ELF-1 (cell line): ENCODE results near the gene TSHZ3.

ENCODE experiments used
- DNase-seq: peaks from one replicate; pipeline ENCODE4 v3.0.0-alpha.2; 2016; ENCODE audit warnings: low read depth, low spot score

TSHZ3 gene

DNA sequence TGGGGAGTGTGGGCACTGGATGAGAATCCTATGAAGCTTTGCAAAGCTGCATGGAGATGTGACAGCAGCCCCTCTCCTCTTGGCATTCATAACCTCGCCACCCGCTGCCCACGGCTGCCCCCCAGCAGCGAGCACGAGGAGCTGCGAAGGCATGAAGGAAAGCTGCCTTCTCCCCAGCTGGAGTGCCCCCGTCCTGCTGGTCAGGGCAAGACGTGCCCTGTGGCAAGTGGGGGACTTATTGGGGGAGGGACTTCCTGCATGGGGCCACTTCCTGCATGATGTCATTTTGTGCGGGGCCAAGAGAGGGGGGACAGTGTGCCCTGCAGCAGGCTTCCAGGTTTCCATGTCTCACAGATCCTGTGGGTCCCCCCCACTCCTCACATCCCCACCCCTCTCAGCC is 85.9 kb downstream of the TSHZ3 start:
- DNase-seq, result no peak

DNA sequence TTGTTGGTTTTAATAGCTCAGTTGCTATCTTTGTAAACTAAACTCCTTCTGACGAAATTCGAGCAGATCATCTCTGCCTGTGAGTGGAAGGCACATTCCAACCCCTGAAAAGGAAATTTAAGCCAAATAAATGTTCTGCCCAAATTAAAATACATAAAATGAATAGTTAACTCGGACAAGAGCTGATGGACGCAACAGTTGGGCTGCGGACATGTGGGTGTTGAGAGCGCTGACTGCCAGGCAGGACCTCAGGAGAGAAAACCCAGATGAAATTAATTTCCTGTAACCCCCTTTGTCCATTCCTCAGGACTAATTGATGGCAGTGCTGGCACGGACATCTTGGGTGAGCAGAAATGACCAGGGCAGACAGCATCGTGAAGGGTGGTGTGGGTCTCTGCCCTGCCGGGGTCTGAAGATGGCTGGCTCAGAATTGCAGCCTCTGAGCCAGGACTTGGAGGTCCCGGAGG is 86.5 kb downstream of the TSHZ3 start:
- no peak for DNase-seq

DNA sequence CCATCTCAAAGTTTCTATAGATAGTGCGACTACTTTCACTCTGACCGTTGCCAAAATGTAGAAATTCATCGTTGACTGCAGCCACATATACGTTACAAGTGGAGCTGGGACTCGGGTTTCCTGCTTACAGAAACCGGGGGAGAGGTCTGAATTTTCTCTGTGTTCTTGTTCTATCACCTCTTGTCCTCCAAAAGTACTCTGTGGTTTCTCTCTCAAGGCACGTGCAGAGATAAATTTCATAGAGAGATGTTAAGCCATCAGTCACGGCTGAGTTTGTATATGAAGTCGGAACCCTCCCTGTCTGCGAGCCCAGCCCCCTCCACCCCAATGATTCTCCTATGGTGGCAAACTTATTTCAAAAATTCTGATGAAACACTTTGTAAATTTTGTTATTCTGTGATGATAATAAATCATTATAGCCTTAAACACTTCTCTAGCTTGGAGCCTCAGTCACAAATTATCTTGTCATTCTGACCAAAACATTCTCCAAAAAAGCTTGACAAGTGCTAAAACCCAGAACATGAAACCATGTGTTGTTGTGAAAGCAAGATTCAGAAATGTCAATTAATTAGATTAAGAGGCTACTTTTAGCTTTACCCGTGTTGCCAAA is 87.5 kb downstream of the TSHZ3 start:
- DNase-seq, result no peak

DNA sequence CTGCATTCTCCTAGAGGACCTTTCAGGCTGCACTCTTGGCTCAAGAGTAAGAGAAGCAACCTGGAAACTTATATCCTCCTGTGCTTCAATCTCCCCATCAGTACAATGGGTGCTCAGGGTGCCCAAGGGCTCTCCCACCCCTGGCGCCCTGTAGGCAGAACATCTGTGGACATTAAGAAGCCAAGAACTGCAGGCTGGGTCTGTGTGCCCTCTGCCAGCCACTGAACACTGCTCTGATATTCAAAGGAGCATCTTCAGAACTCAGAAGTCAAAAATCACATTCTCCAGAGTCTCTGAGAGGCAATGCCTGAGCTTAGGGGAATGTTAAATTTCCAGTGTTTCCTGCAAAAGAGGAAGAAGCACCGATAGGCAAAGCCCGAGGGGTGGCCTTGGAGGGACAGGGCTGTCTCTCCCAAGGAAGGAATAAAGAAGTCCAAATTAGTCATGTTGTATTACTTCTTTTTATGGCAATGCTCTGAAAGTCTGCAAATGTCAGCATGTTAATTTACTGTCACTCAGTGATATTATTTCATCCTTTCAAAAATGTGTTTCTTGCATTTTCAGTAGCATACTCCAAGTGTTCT is 88.1 kb downstream of the TSHZ3 start:
- no peak for DNase-seq

DNA sequence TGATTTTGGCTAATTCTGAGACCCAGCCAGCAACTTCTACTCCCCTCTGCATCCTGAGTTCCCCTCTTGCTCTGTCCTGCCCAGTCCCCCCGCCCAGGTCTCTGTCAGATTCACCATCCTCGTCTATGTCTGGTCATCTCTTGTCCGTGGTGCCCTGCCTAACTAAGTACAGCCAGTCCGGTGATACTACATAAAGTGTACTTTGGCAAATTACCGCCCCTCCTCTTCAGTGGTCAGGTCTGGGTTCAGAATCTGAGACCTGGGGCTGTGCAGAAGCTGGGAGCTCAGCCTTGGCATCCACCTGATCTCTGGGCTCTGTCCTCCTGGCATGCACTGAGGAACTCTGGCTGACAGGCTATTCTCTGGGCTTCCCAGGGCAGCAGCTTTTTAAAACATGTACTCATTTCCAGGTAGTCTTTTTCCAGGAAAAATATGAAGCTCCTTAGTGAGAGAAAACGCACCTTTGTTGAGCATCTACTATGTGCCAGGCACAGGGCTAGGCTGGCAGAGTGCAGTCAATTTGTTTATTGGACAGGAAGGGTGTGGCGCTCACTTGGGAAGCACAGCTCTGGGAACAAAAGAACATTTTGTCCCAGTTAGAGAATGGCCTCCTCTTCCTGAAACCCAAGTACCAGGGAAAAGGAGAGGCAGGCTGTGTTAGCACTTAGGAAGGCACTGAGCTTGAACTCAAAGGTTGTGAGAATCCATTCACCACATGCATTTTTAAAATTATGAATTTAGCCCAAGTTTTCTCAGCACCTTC is 88.9 kb downstream of the TSHZ3 start:
- no peak for DNase-seq

DNA sequence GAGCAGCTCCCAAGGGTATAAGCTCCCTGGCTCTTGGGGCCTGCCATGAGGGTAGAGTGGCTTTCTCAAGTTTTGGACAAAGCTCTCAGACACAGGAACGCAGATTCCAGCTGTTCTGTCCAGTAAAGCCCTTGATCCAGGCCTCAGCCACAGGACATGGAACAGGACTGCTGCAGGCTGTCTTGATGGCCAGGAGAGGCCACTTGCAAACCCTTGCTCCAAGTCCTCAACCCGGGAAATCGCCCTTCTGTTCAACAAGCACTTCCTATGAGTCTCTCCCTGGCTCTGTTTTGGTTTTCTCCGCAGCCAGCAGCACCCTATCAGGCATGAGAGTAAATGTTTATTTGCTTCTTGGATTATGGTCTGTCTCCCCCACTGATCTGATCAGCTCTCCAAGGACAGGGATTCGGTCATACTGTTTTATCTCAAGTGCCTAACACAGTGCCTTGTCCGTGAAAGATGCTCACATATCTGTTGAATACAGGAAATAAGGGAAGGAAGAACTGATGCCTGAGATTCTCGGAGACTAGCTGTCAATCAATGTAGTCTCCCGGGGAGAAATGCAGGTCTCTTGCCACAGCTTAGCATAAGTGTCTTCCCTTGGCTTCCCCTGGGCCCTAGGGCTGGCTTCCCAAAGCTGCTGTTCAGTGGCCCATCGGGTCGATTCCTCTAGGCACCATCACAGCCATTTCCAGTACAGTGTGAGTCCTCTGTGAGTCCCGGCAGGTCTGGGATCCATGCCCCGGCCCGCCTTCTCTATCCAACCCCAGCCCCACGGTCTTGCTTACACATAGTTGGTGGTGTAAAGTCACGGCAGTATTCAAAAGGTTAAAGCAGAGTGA is 90.8 kb downstream of the TSHZ3 start:
- no peak for DNase-seq

DNA sequence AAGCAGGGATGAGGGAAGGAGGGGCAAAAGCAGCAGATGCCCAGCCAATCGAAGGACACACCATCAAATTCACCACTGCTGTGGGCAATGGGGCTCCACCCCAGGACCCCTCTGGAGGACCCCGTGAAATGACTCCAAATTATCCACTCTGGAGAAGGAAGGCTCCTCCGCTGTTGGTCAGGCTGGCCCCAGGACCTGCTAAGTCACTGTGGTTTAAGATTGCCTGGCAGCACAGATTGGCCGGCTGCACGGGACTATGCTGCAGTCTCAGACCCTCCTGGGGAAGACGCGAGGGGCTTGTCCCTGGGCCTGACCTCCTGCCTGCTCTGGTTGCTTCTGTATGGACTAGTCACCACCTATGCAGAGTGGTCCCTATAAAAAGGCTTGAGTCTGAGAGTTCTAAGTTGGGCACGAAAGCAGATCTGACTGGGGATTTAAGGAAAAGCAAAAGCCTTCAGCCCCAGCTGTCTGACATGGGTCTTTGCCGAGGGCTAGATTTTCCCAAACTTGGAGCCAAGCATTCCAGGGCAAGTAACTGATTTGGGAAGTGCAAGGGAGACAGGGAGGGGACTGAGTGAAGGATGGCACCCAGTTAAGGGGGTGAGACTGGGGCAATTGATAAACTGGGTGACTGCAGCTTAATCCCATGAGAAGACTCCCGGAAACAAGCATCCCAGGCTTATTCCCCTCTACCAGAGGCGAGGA is 91.7 kb downstream of the TSHZ3 start:
- no peak for DNase-seq

DNA sequence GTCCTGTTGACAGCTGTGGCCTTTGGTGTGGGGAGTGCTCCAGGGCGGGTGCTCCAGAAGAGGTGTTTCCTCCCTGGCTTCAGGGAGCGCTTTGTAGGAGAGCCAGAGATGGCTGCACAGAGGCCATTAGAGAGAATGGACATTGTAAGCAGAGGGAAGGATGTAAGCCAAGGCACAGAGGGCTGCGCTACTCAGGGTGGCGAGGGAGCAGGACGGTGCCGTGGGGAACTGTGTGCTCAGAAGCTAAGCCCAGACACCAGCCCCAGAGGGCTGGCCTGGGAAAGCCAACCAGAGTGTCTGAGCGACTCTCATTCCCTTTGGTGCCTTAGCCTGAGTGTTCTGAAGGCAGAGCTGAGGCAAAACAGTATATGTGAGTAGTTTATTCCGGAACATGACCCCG is 92.2 kb downstream of the TSHZ3 start:
- DNase-seq, result no peak

DNA sequence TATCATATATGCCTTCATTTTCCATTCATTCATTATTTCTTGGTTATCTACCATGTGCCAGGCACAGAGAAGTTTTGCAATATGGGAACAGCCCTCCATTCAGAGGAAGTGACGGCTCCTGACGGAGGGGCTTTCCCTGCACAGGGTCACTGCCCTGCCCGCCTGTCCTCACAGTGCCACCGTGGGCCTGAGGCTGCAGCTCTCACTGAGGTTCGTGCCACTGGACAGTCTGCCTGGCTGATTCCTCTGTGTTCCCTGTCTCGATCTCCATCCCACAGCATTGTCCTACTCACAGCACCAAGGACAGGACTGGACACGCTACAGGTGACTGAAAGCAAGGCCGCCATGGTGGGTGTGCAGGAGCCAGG is 92.7 kb downstream of the TSHZ3 start:
- DNase-seq, result no peak

DNA sequence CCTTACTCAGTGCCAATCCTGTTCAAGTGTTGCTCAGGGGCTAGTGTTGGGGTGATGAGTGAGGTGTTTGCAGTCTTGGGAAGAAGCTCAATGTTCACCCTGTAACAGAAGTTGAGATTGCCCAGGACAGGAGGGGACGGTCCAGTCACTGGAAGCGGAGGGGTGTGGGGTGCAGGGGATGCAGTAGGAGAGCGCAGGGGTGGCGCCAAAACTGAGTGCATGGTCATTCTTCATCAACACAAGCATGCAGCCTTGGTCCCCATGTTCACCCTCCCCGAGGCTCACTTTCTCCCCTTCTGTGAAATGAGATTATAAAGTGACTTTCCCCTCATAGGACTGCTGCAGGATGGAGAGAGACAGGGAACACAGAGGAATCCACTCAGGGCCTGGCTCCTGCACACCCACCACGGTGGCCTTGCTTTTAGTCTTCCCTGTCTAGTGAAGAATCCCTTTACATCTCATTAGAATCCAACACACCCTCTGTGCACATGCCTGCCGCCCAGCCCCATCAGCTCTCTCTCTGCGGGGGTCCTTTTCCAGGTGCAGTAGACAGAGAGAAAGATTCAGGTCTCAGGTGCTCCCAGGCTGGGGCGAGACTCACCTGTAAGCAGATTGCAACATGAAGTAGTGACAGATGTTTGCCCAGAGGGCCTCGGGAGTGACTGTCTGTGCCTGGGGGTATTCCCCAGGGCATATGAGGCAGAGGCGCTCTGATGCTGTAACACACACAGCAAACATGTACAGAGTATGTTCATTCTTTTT is 93.2 kb downstream of the TSHZ3 start:
- no peak for DNase-seq

DNA sequence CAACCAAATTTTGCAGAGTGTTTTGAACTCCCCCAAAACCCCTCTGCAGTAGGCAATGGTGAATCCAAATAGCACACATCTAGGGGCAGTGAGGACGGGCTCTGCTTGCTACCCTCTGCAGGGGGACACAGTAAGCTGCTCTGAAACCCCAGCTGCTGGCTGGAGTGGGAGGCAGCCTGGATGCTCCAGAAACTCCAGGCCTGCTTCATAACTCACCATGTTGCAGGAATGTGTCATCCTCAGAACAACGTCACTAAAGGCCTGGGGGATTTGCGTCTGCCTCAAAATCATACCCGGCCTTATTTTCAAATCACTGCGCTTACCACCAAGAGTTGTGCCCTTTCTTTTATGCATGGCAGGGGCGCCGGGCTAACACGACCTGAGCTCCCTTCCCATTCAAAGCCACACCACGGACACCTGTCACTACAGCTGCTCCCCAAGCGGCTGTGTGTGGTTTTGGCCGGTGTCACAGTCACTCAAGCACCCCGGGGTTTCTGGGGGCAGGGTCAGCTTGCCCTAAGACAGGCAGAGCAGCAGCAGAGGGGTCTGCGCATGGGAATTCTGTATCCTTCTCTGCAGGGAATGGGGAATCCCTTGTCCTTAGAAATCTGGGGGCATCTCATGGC is 93.9 kb downstream of the TSHZ3 start:
- no peak for DNase-seq

DNA sequence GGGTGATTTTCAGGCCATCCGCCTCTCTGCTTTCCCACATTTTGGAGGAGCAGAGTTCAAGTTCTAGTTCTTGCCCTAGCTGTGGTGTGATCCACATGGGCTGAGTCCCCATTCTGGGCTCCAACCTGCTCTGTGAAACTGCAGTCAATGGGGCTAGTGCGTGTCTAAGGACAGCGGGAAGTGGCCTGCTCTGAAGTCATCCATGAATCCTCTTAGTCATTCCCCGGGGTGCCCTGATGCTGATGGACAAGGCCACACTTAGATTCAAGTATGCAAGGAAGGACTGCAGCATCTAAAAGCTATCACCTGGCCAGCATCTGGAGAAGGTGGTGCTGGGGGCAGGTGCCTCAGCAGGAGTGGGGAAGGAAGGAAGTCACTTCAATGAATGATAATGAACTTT is 94.6 kb downstream of the TSHZ3 start:
- no peak for DNase-seq

DNA sequence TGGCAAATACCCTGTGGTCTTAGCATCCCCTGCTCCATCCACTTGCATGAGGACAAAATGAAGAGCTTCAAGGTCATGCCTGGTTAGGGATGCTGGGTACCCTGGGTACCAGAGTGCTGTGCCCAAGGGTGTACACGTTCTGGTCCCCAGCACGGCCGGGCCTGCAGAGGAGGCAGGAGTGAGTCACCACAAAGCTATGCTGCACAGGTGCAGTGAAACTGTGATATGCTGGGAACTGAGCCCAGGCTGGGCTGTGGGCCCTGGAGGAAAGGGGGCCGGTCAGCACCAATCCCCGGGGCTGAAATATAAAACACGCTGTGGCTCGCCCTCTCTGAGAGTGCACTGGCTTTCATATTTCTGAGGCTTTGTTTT is 95.1 kb downstream of the TSHZ3 start:
- peak; percentile 7 for DNase-seq

DNA sequence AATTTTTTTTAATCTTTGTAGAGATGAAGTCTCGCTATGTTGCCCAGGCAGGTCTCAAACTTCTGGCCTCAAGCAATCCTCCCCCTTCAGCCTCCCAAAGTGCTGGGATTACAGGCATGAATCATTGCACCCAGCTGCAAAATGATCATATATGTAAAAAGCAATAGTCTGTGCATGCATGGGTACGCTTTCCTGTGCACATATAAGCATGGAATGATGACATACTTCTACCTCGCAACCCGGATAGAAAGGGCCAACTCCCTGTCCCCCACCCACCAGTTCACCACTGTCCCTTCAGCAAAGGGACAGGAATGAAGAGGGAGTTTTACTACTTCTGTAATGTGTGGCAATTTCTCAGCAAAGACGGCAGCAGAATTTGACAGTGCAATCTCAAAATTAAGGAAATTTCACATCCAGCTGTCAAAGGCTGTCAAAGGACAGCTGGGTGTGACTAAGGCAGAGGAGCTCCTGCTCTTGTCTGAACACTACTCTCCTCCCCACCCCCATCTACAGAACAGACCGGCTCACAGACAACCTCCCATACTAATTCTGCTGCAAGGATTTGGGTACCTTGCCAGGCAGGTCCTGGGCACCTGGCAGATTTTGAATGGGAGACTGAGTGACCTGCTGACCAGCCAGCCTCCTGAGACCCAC is 95.6 kb downstream of the TSHZ3 start:
- no peak for DNase-seq

DNA sequence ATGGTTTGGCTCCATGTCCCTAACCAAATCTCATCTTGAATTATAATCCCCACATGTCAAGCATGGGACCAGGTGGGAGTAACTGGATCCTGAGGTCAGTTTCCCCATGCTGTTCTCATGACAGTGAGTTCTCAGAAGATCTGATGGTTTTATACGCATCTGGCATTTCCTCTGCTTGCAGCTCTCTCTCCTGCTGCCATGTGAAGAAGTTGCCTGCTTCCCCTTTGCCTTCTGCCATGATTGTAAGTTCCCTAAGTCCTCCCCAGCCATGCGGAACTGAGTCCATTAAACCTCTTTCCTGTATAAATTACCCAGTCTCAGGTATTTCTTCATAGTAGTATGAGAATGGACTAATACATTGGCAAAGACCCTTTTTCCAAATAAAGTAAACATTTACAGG is 96.8 kb downstream of the TSHZ3 start:
- no peak for DNase-seq

DNA sequence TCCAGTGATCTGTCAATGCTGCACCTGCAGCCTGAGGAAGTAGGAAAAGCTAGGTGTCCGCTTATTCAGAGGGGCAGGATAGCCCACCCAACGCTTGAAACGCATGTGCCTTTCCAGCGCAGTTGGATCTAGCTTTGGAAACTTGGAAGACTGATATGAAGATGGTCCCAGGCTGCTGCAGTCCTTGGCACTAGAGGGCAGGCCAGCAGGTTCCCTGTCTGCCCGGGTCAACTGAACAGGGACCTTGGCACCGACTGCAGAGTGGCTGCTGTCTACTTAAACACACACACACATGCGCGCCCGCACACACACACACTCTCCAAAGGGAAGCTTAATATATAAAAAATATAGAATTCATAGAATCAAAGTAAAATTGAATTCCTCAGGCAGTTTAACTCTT is 100.0 kb downstream of the TSHZ3 start:
- no peak for DNase-seq

DNA sequence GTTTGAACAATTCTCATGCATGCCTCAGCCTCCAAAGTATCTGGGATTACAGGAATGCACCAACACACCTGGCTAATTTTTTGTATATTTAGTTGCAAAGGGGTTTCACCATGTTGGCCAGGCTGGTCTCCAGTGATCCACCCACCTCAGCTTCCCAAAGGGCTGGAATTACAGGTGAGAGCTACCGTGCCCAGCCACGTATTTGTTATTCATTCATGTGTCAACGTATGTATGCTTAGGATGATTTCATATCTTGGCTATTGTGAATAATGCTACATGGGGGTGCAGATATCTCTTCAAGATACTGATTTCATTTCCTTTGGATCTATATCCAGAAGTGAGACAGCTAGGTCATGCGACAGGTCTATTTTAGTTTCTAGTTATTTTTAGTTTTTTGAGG is 113.4 kb downstream of the TSHZ3 start:
- DNase-seq, result no peak

DNA sequence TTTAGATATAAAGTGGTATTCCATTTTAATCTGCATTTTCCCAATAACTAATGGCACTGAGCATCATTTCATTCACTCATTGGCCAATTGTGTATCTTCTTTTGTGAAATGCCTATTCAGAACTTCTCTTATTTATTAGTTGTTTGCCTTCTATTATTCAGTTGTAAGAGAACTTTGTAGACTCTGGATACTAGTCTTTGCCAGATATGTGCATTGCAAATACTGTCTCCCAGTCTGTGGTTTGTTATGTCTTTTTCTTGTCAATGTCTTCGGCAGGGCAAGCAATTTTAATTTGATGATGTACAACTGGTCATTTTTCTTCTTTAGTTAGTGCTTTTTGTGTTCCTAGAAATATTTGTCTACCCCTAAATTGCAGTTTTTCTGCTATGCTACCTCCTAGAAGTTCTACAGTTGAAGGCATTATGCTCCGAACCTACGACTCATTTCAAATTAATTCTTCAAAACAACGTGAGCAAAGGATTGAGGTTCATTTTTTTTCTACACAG is 115.9 kb downstream of the TSHZ3 start:
- no peak for DNase-seq

DNA sequence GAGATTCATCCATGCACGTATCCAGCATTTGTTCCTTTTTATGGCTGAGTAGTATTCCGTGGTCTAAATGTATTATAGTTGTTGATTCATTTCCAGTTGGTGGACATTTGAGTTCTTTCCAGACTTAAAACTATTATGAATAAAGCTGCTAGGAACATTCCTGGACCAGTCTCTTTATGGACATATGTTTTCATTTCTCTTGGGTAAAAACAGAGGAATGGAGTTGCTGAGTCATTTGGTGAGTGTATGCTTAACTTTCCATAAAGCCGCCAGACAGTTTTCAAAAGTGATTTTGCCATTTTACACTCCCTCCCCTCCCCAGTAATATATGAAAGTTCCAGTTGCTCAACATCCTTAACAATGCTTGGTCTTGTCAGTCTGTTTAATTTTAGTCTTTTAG is 116.4 kb downstream of the TSHZ3 start:
- DNase-seq, result no peak

DNA sequence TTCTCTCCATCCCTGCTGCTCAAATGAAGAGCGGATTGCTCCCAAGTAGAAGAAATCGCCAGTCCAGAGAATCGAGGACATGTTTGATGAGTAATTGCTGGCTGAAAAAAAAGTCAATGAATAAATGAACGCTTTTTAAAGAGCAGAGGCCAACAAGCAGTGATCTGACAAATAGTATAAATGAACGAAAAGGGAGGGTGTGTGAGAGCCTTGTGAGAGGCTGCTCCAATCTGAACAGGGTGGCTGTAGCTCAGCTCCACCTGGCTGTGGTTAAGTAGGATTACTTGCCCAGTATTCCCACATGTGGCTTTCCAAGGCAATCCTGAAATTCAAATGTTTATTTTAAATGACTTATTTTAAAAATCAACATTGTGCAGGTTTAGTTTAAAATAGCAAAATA is 117.1 kb downstream of the TSHZ3 start:
- DNase-seq, result no peak
